Heart right ventricle (tissue), 16 donors: ENCODE results near the gene SLC13A4. TPM values are rescaled to one million over a fixed set of nuclear protein-coding genes. Genes with fewer than 3 reads are reported as not detected.

Source experiments
- ATAC-seq, 8 donors: fragments of 200-7000 bp; cut with Tn5 transposase; one replicate each; pipeline ENCODE4 v1.9.1; 2020; ENCODE audit warnings: mild to moderate bottlenecking in 8 of 8, moderate library complexity in 8 of 8, moderate number of reproducible peaks in 1 of 8
- DNase-seq, 2 donors: peaks; one replicate each; pipeline ENCODE4 v3.0.0-alpha.2; 2020
- H3K27ac ChIP-seq, 10 donors: fragments of 200-600 bp; sonication (generic) in 2 of 10; one replicate each; pipeline versions ENCODE4 v1.5.0 to v1.8.0; 2020 to 2022; ENCODE audit warnings: mild to moderate bottlenecking in 3 of 10
- H3K27me3 ChIP-seq, 7 donors: fragments of 200-600 bp; one replicate each; pipeline ENCODE4 v1.8.0; 2021 to 2022; ENCODE audit warnings: mild to moderate bottlenecking in 2 of 7
- H3K36me3 ChIP-seq, 9 donors: fragments of 200-600 bp; sonication (generic) in 1 of 9; one replicate each; pipeline versions ENCODE4 v1.5.0 to v1.8.0; 2020 to 2022; ENCODE audit warnings: mild to moderate bottlenecking in 2 of 9
- H3K4me1 ChIP-seq, 9 donors: fragments of 200-600 bp; sonication (generic) in 1 of 9; one replicate each; pipeline versions ENCODE4 v1.5.0 to v1.8.0; 2020 to 2022; ENCODE audit warnings: mild to moderate bottlenecking in 4 of 9
- H3K4me3 ChIP-seq, 10 donors: fragments of 200-600 bp; sonication (generic) in 2 of 10; one replicate each; pipeline versions ENCODE4 v1.5.0 to v1.8.0; 2020 to 2022; ENCODE audit warnings: mild to moderate bottlenecking in 7 of 10, moderate library complexity in 2 of 10
- H3K9me3 ChIP-seq, 11 donors: fragments of 200-600 bp in 10 of 11; sonication (generic) in 2 of 11; one replicate each; pipeline versions ENCODE4 v1.5.0 to v1.8.0; 2013 to 2022; ENCODE audit warnings: mild to moderate bottlenecking in 2 of 11, control low read depth in 1 of 11, moderate library complexity in 1 of 11
- WGBS, 2 donors: extraction: QIAGEN DNeasy Blood & Tissue Kit; methylation state at CpG; one replicate each; pipeline ENCODE4 v1.1.7; 2013; ENCODE audit warnings: inconsistent platforms in 1 of 2; 5-methylcytosine and 5-hydroxymethylcytosine counted together
- intact Hi-C, 10 donors: fragments of 100-400 bp; cut with DNase I; formaldehyde crosslinking; loops; one replicate each; pipeline versions ENCODE4 v1.11.1 to v1.14.2; 2022
- polyA plus RNA-seq, 2 donors: library from polyadenylated mRNA; stranded (reverse); fragments of 200-250 nt; gene quantifications; one replicate each; pipeline ENCODE4 v1.2.3, GENCODE V29; 2013
- total RNA-seq, 10 donors: library from RNA; stranded (reverse); fragmentation: NEBNext Ultra II Directional in 3 of 10; extraction: Animal tissue kit (Norgen Biotek cat#: 25700) in 3 of 10; gene quantifications; one replicate each; pipeline versions ENCODE4 v1.2.1 to v1.2.4, GENCODE V29; 2021 to 2023
- TF ChIP-seq, protein P1 (sequence below), 9 donors: fragments of 200-600 bp; sonication (generic) in 2 of 9; IDR thresholded peaks; one replicate each; pipeline versions ENCODE4 v1.5.0 to v1.8.0; 2021 to 2022; ENCODE audit warnings: antibody characterized with exemption in 9 of 9, mild to moderate bottlenecking in 5 of 9, moderate library complexity in 1 of 9
- donor health status: Arrhythmogenic right ventricular cardiomyopathy.
- donor health status: ischemic (EF 13 %, LVEDD 7.1; RV severe dilation, severe dysfunction).
- donor health status: healthy with polysubstance abuse.
- donor health status: DM: no; HTN: yes; CAD: no.
- donor health status: DM: no; HTN: no; CAD: no.
- donor health status: ischemic (EF 25% LVEDD 6.9; RV normal size, moderate dysfunction).
- donor health status: ischemic (EF 25% LVEDD 5.7; RV mildly dilated, moderate dysfunction).
- donor health status: healthy.
- donor health status: DM: yes; HTN: yes; CAD: no.
- donor health status: Ischemic cardiomyopathy.
- donor health status: ischemic (EF 35%, LVEDD 5.7; RV mildly dilated, moderate dysfunction).
- donor health status: nonischemic (EF 11% LVEDD 7.7; RV severe dilation, severe dysfunction).
- donor health status: DM: yes; HTN: yes; CAD: no.
- donor health status: PGD.
- donor health status: ischemic (EF 29% LVEDD 5.4; RV normal size, mild dysfunction).
- donor health status: nonischemic (EF 23%, LVEDD 6.1; RV moderate dilation, normal function).

Gene SLC13A4
- total and polyA plus RNA-seq, 12 donors, result 0.08 to 2.8 (median 0.56) TPM; not detected in 2

DNA sequence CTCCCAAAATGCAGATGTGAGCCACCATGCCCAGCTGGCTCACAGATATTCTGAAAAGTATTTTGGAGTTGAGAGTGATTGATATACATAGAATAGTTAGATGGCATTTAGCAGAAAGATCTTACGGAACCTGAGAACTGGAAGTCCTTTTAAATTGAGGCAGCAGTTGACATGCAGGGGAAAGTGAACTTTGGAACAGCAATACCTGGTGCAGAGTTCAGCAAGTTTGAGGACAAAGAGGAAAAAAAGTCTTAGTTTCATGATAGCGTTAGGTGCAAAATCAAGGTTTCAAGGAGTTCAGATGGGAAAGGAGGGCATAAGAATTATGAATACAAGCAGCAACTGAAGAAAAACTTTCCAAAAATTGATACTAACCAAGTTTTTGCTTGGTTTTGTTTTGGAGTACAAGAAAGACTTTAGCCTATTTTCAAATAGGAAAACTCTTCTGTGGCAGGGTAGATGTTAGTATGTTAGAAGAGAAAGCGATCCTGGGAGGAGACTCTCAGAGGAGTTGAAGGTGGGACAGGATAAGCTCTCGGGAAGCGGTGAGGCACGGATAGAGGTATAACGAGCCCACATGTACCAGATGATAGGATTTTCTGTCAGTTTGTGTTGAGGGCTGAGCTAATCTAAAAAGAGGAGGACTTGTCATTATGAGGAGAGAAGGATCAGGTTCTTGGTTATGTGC is 93.7 kb downstream of the SLC13A4 start:
- Histone ChIP-seq H3K27ac (no peak overlapping the region), H3K4me1 (no peaks in the 10 kb centered on the region), H3K4me3 (no peak overlapping the region), H3K9me3 (no peaks in the 10 kb centered on the region), H3K27me3 (no peaks in the 10 kb centered on the region), H3K36me3 (peaks cover 0 to 100% (median 42%) of the 10 kb centered on the region in 9 donors)
- intact Hi-C loops, result no loop called here
- WGBS, 2 donors, result 96 to 97% methylated on average over 7 of the region's 7 CpGs
- ATAC-seq (no peak), DNase-seq (no peak)
- TF ChIP-seq, protein P1, sequence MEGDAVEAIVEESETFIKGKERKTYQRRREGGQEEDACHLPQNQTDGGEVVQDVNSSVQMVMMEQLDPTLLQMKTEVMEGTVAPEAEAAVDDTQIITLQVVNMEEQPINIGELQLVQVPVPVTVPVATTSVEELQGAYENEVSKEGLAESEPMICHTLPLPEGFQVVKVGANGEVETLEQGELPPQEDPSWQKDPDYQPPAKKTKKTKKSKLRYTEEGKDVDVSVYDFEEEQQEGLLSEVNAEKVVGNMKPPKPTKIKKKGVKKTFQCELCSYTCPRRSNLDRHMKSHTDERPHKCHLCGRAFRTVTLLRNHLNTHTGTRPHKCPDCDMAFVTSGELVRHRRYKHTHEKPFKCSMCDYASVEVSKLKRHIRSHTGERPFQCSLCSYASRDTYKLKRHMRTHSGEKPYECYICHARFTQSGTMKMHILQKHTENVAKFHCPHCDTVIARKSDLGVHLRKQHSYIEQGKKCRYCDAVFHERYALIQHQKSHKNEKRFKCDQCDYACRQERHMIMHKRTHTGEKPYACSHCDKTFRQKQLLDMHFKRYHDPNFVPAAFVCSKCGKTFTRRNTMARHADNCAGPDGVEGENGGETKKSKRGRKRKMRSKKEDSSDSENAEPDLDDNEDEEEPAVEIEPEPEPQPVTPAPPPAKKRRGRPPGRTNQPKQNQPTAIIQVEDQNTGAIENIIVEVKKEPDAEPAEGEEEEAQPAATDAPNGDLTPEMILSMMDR (IDR thresholded peaks at IDR 0.05), result no peak

Other genes starting within 250 kb of the SLC13A4 start
- gene CNOT4, start 218.1 kb downstream of the SLC13A4 start, total RNA-seq, result 10 to 100 TPM; 24.4 to 31.7 (median 27.8) TPM
- 10 to 100 TPM in 1 of 2 donors, 1 to 10 TPM in 1; 5.2 to 15.8 TPM for gene CNOT4, start 218.1 kb downstream of the SLC13A4 start, polyA plus RNA-seq
- gene NUP205, start 170.3 kb downstream of the SLC13A4 start, total RNA-seq, result 10 to 100 TPM; 11.6 to 20.6 (median 14.1) TPM
- gene NUP205, start 170.3 kb downstream of the SLC13A4 start, polyA plus RNA-seq, result 10 to 100 TPM; 13.7 to 23.6 TPM
- gene STMP1, start 65.7 kb downstream of the SLC13A4 start, total RNA-seq, result 10 to 100 TPM; 26.5 to 35.6 (median 28.6) TPM
- gene STMP1, start 65.7 kb downstream of the SLC13A4 start, polyA plus RNA-seq, result 10 to 100 TPM; 25.7 to 26.3 TPM
- gene FAM180A, start 20.6 kb upstream of the SLC13A4 start, total RNA-seq, result 10 to 100 TPM in 8 of 10 donors, 1 to 10 TPM in 2; 2.0 to 47.6 (median 19.5) TPM
- 10 to 100 TPM in 1 of 2 donors, 1 to 10 TPM in 1; 2.4 to 11.3 TPM for gene FAM180A, start 20.6 kb upstream of the SLC13A4 start, polyA plus RNA-seq
- 100 to 1,000 TPM in 2 of 10 donors, 10 to 100 TPM in 8; 63.3 to 107 (median 84.7) TPM for gene MTPN, start 249.2 kb upstream of the SLC13A4 start, total RNA-seq
- gene MTPN, start 249.2 kb upstream of the SLC13A4 start, polyA plus RNA-seq, result 10 to 100 TPM; 15.7 to 47.5 TPM